ENCODE data around the gene RDH13.

- TF ChIP-seq CTCF (IDR thresholded peaks at IDR 0.05 in 2 of 3, conservative IDR thresholded peaks at IDR 0.05 in 1 of 3; ENCODE audit: borderline replicate concordance in 1 of 3, insufficient read depth in 1 of 3, low read depth in 2 of 3, low read length in 2 of 3) (no peak), MAX (IDR thresholded peaks at IDR 0.05) (no peak), YY1 (IDR thresholded peaks at IDR 0.05; ENCODE audit: extremely low read depth, insufficient replicate concordance, low read depth, low read length) (no peak), POLR2A (IDR thresholded peaks at IDR 0.05; ENCODE audit: borderline replicate concordance, extremely low read depth, insufficient read depth, insufficient read length) (no peak)
These were observed 12.5 kb upstream of the RDH13 start, which contains the start of gene EPS8L1 for GRCh38 chr19:55075371-55075998.

All from HCT116 (cell line).